Loucy (cell line): ENCODE results near the gene MTMR2.

Experiments
- H2AFZ ChIP-seq: fragments of 200-600 bp; sonication (generic); 2 replicates; pipeline ENCODE4 v1.6.0; 2016; ENCODE audit warnings: antibody characterized with exemption, mild to moderate bottlenecking, low read length, moderate library complexity
- H3F3A ChIP-seq: fragments of 200-600 bp; 2 replicates; pipeline ENCODE4 v1.6.0; 2016; ENCODE audit warnings: antibody characterized with exemption, low read depth, mild to moderate bottlenecking
- H3K27me3 ChIP-seq: fragments of 200-600 bp; sonication (generic); 2 replicates; pipeline ENCODE4 v1.6.1; 2014; ENCODE audit warnings: low read length, mild to moderate bottlenecking; ENCODE audit not compliant: insufficient read depth, poor library complexity, severe bottlenecking
- H3K36me3 ChIP-seq: fragments of 200-600 bp; sonication (generic); 2 replicates; pipeline ENCODE4 v1.6.1; 2016; ENCODE audit warnings: low read length; ENCODE audit not compliant: insufficient read depth
- H3K4me1 ChIP-seq: fragments of 200-600 bp; sonication (generic); 2 replicates; pipeline ENCODE4 v1.5.1; 2014; ENCODE audit warnings: low read length, mild to moderate bottlenecking; ENCODE audit not compliant: insufficient read depth, poor library complexity, severe bottlenecking
- H3K4me2 ChIP-seq: fragments of 200-600 bp; sonication (generic); 2 replicates; pipeline ENCODE4 v1.6.0; 2014; ENCODE audit warnings: antibody characterized with exemption, low read length, low read depth, mild to moderate bottlenecking; ENCODE audit not compliant: poor library complexity, severe bottlenecking
- H3K4me3 ChIP-seq: fragments of 200-600 bp; sonication (generic); 2 replicates; pipeline ENCODE4 v1.5.1; 2014; ENCODE audit warnings: low read length, mild to moderate bottlenecking, mixed read lengths; ENCODE audit not compliant: poor library complexity, severe bottlenecking
- H3K79me2 ChIP-seq: fragments of 200-600 bp; sonication (generic); 2 replicates; pipeline ENCODE4 v1.6.1; 2014; ENCODE audit warnings: low read length; ENCODE audit not compliant: insufficient read depth
- H3K9ac ChIP-seq: fragments of 200-600 bp; sonication (generic); 2 replicates; pipeline ENCODE4 v1.6.0; 2014; ENCODE audit warnings: mild to moderate bottlenecking, low read depth, low read length, moderate library complexity; ENCODE audit not compliant: poor library complexity, severe bottlenecking
- H3K9me2 ChIP-seq: fragments of 200-600 bp; sonication (generic); replicated peaks from 2 replicates; pipeline ENCODE4 v1.6.1; 2016; ENCODE audit warnings: low read depth, low read length, mixed read lengths
- H3K9me3 ChIP-seq: fragments of 200-600 bp; sonication (generic); 2 replicates; pipeline ENCODE4 v1.6.1; 2014; ENCODE audit warnings: mild to moderate bottlenecking, antibody characterized with exemption, low read length, low read depth; ENCODE audit not compliant: insufficient read depth
- H4K20me1 ChIP-seq: fragments of 200-600 bp; sonication (generic); 2 replicates; pipeline ENCODE4 v1.6.0; 2014; ENCODE audit warnings: antibody characterized with exemption, low read length, mild to moderate bottlenecking; ENCODE audit not compliant: insufficient read depth, poor library complexity, severe bottlenecking
- EZH2phosphoT487 ChIP-seq: fragments of 200-600 bp; IDR thresholded peaks from 2 replicates; pipeline ENCODE4 v1.6.1; 2018; ENCODE audit warnings: antibody characterized with exemption, mild to moderate bottlenecking, moderate library complexity, borderline replicate concordance
- TF ChIP-seq, protein P1 (sequence below): fragments of 200-600 bp; sonication (generic); conservative IDR thresholded peaks from 2 replicates; pipeline ENCODE4 v1.5.1; 2014; ENCODE audit warnings: mild to moderate bottlenecking, antibody characterized with exemption, low read length

MTMR2 gene

DNA sequence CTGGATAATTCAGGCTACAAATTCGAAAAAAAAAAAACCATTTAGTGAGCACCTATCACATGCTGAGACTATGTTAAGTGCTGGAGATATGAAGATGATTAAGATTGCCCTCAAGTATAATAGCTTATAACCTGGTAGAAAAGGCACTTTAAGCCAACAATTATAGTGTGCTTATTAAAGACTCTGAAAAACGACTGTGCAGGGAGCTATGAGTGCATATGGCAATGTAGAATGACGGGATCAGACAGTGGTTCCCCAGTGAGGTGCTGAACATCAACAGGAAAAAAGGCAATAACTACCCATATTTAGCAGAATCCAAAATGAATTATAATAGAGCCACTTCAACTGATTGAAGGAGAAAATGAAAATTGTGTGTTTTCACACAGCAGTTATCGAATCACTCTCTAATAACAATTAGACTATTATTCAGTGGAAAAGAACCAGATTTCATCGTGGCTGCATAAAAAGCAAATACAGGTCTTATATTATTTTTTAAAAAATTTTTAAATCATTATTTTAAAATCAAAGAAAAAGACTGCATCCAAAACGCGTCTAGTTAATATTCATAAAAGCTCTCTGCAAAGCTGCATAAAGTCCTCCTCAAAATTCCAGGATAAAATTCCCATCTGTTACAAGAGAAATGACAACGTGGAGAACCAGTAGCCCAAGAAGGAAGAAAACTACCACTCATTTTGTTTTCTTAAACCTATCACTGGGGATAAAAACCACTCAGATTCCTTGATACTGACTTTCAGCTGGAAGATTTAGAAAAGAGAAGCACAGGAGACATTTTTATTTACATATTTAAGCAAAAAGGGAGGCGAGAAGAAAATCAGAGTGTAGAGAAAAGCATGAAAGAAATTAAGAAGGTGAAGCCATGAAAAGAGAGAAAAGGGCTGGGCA is 1.1 kb downstream of the MTMR2 start:
- Histone ChIP-seq H3F3A (0 out of 2 replicates have a peak, but pooled peaks cover 4% of the 10 kb centered on the region), H3K79me2 (peaks cover 65% of the 10 kb centered on the region), H3K27me3 (no peaks in the 10 kb centered on the region), H2AFZ (peak overlapping the region; percentile 92), H3K4me3 (peak overlapping the region; percentile 91), H3K4me1 (peaks cover 55% of the 10 kb centered on the region), H4K20me1 (peaks cover 20% of the 10 kb centered on the region), H3K9ac (peak overlapping the region; percentile 91), H3K36me3 (no peaks in the 10 kb centered on the region), H3K4me2 (peak overlapping the region; percentile 89), H3K9me3 (no peaks in the 10 kb centered on the region), H3K9me2 (no peaks in the 10 kb centered on the region)
- TF ChIP-seq, protein P1, sequence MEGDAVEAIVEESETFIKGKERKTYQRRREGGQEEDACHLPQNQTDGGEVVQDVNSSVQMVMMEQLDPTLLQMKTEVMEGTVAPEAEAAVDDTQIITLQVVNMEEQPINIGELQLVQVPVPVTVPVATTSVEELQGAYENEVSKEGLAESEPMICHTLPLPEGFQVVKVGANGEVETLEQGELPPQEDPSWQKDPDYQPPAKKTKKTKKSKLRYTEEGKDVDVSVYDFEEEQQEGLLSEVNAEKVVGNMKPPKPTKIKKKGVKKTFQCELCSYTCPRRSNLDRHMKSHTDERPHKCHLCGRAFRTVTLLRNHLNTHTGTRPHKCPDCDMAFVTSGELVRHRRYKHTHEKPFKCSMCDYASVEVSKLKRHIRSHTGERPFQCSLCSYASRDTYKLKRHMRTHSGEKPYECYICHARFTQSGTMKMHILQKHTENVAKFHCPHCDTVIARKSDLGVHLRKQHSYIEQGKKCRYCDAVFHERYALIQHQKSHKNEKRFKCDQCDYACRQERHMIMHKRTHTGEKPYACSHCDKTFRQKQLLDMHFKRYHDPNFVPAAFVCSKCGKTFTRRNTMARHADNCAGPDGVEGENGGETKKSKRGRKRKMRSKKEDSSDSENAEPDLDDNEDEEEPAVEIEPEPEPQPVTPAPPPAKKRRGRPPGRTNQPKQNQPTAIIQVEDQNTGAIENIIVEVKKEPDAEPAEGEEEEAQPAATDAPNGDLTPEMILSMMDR: no peak
- TF ChIP-seq EZH2phosphoT487: no peak

DNA sequence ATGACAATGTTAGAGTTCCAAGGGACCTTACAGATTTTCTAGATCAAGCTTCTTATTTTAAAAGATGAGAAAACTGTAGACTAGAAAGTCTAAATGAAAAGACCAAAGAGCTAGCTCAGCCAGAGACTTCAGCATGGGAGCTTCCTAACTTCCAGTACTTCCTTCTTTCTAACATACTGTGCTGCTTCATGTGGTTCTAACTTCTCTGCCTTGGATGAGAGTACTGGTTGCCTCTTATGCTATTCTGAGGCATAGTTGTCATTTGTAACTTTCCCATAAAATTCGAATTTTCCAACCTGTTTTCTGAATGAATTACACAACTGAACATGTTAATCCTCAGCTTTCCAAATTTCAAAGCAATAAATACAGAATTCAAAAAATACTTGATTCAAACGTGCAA is 1.8 kb downstream of the MTMR2 start:
- H3K4me3 ChIP-seq: peak overlapping the region; percentile 91
- peaks cover 72% of the 10 kb centered on the region for H3K79me2 ChIP-seq
- peaks cover 62% of the 10 kb centered on the region for H3K4me1 ChIP-seq
- no peaks in the 10 kb centered on the region for H3K9me2 ChIP-seq
- H3K9me3 ChIP-seq: no peaks in the 10 kb centered on the region
- peaks cover 21% of the 10 kb centered on the region for H4K20me1 ChIP-seq
- peak overlapping the region; percentile 89 for H3K4me2 ChIP-seq
- H2AFZ ChIP-seq: no peak overlapping the region
- TF ChIP-seq, protein P1: no peak
- TF ChIP-seq EZH2phosphoT487: no peak
- no peak overlapping the region for H3K9ac ChIP-seq
- H3K27me3 ChIP-seq: no peaks in the 10 kb centered on the region
- no peaks in the 10 kb centered on the region for H3K36me3 ChIP-seq
- H3F3A ChIP-seq: 0 out of 2 replicates have a peak, but pooled peaks cover 4% of the 10 kb centered on the region

DNA sequence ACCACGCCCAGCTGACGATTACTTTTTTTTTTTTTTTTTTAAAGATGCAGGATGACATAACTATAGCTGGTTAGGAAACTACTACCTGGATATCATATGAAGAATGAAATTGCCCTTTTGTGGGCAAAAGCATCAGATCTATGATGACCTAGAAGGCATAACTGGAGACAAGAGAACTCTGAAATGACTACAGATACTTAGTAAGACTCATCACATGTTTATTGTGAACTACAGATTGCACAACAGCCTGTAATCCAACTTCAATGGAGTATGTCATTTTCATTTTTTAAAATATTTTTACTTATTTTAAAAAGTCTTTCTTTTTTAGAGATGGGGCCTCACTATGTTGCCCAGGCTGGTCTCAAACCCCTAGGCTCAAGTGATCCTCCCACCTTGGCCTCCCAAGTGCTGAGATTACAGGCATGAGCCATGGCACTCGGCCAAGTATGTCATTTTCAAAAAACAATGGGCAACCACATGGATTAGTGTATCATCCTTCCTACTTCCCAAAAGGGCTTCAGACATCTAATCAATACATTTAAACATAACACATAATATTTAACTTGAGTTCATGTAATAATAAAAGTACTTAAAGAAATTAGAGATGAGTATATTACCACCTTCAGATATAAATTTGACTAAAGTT is 3.3 kb downstream of the MTMR2 start:
- no peak overlapping the region for H3K9ac ChIP-seq
- peak overlapping the region; percentile 89 for H3K4me2 ChIP-seq
- H3K27me3 ChIP-seq: no peaks in the 10 kb centered on the region
- H3K4me3 ChIP-seq: peak overlapping the region; percentile 91
- peaks cover 70% of the 10 kb centered on the region for H3K4me1 ChIP-seq
- H3K9me3 ChIP-seq: no peaks in the 10 kb centered on the region
- TF ChIP-seq, protein P1: no peak
- no peak for TF ChIP-seq EZH2phosphoT487
- H3F3A ChIP-seq: 0 out of 2 replicates have a peak, but pooled peaks cover 4% of the 10 kb centered on the region
- no peak overlapping the region for H2AFZ ChIP-seq
- H3K9me2 ChIP-seq: no peaks in the 10 kb centered on the region
- H4K20me1 ChIP-seq: peaks cover 21% of the 10 kb centered on the region
- H3K79me2 ChIP-seq: peaks cover 85% of the 10 kb centered on the region
- no peaks in the 10 kb centered on the region for H3K36me3 ChIP-seq
